IMR-90 (cell line): ENCODE measurements around the gene PRDX5. TPM values are rescaled to one million over a fixed set of nuclear protein-coding genes. Genes with fewer than 3 reads are reported as not detected.
A peak's percentile ranks its signal among the peaks of the same experiment; 100 is the strongest.

Experiments
- ATAC-seq: fragments of 200-7000 bp; cut with Tn5 transposase; 2 replicates; pipeline ENCODE4 v1.9.1; 2020; ENCODE audit warnings: low read depth, mild to moderate bottlenecking, moderate library complexity
- BruUV-seq: library from RNA; stranded (reverse); fragments of 400-500 nt; replicated peaks from 2 replicates; lab custom pipeline; 2021; lab: Mats Ljungman, UMichigan
- CTCF ChIA-PET: fragments of 300-600 bp; formaldehyde crosslinking; extraction: SDS; loops from one replicate; lab custom pipeline; 2021; ENCODE audit warnings: antibody characterized with exemption; lab: Yijun Ruan, JAX
- POLR2A ChIA-PET: fragments of 300-600 bp; sonication (Branson Sonifier 250); formaldehyde crosslinking; loops from one replicate; lab custom pipeline; 2022; ENCODE audit warnings: antibody characterized with exemption; ENCODE audit not compliant: unreplicated experiment; lab: Charles Lee
- DNase-seq: peaks from one replicate; pipeline ENCODE4 v3.0.0; 2013
- H2AFZ ChIP-seq: replicated peaks from 2 replicates; pipeline ENCODE3; 2013; ENCODE audit warnings: low read length, mild to moderate bottlenecking; ENCODE audit not compliant: poor library complexity
- H2AK5ac ChIP-seq: 2 replicates; pipeline ENCODE4 v1.6.1; 2013; ENCODE audit warnings: low read depth, low read length, inconsistent platforms
- H2AK9ac ChIP-seq: replicated peaks from 2 replicates; pipeline ENCODE3; 2013; ENCODE audit warnings: mild to moderate bottlenecking, low read depth, low read length, moderate library complexity; ENCODE audit not compliant: poor library complexity
- H2BK120ac ChIP-seq: 2 replicates; pipeline ENCODE4 v1.6.1; 2013; ENCODE audit warnings: low read depth, low read length, inconsistent platforms
- H2BK15ac ChIP-seq: 3 replicates; pipeline ENCODE4 v1.6.1; 2013; ENCODE audit warnings: low read depth, low read length, inconsistent platforms
- H2BK20ac ChIP-seq: 2 replicates; pipeline ENCODE4 v1.6.1; 2013; ENCODE audit warnings: low read depth, mild to moderate bottlenecking, inconsistent platforms, low read length, moderate library complexity
- H2BK5ac ChIP-seq: 2 replicates; pipeline ENCODE4 v1.6.1; 2013; ENCODE audit warnings: mild to moderate bottlenecking, low read depth, low read length, inconsistent platforms; ENCODE audit not compliant: poor library complexity, severe bottlenecking
- H3K14ac ChIP-seq: replicated peaks from 2 replicates; pipeline ENCODE4 v1.6.1; 2013; ENCODE audit warnings: low read depth, low read length, inconsistent platforms
- H3K18ac ChIP-seq: 2 replicates; pipeline ENCODE4 v1.6.1; 2013; ENCODE audit warnings: low read depth, low read length, control low read depth
- H3K23ac ChIP-seq: 2 replicates; pipeline ENCODE4 v1.6.1; 2013; ENCODE audit warnings: low read depth, low read length, inconsistent platforms
- H3K27ac ChIP-seq: 2 replicates; pipeline ENCODE4 v1.5.1; 2013; ENCODE audit warnings: mild to moderate bottlenecking, control low read depth, low read length; ENCODE audit not compliant: insufficient read depth
- H3K27me3 ChIP-seq: 2 replicates; pipeline ENCODE4 v1.6.1; 2013; ENCODE audit warnings: low read length; ENCODE audit not compliant: control insufficient read depth, insufficient read depth
- H3K36me3 ChIP-seq: 2 replicates; pipeline ENCODE4 v1.6.1; 2013; ENCODE audit warnings: low read length, mixed read lengths; ENCODE audit not compliant: control insufficient read depth, insufficient read depth
- H3K4ac ChIP-seq: 2 replicates; pipeline ENCODE4 v1.6.1; 2013; ENCODE audit warnings: low read depth, low read length, inconsistent platforms
- H3K4me1 ChIP-seq: 2 replicates; pipeline ENCODE4 v1.6.1; 2013; ENCODE audit warnings: low read length, mixed read lengths; ENCODE audit not compliant: control insufficient read depth, insufficient read depth
- H3K4me2 ChIP-seq: 2 replicates; pipeline ENCODE4 v1.6.1; 2013; ENCODE audit warnings: low read depth, mild to moderate bottlenecking, control low read depth, low read length, moderate library complexity
- H3K4me3 ChIP-seq: 2 replicates; pipeline ENCODE4 v1.5.1; 2013; ENCODE audit warnings: low read depth, mild to moderate bottlenecking, control low read depth, low read length, moderate library complexity; ENCODE audit not compliant: insufficient read depth
- H3K56ac ChIP-seq: 2 replicates; pipeline ENCODE4 v1.6.1; 2013; ENCODE audit warnings: low read length, inconsistent platforms; ENCODE audit not compliant: insufficient read depth; ENCODE audit errors: extremely low read depth
- H3K79me1 ChIP-seq, 2 experiments: 2 replicates each; pipeline ENCODE4 v1.6.1; 2013; ENCODE audit warnings: low read length in 2 of 2, inconsistent platforms in 1 of 2, low read depth in 1 of 2
- H3K9ac ChIP-seq: 2 replicates; pipeline ENCODE4 v1.6.1; 2013; ENCODE audit warnings: low read depth, low read length, control low read depth
- H3K9me1 ChIP-seq: 2 replicates; pipeline ENCODE4 v1.6.1; 2013; ENCODE audit warnings: low read length, inconsistent platforms; ENCODE audit not compliant: insufficient read depth
- H3K9me3 ChIP-seq: 2 replicates; pipeline ENCODE4 v1.6.1; 2013; ENCODE audit warnings: low read length; ENCODE audit not compliant: control insufficient read depth, insufficient read depth
- H4K20me1 ChIP-seq: 2 replicates; pipeline ENCODE4 v1.6.1; 2013; ENCODE audit warnings: low read length, inconsistent platforms; ENCODE audit not compliant: insufficient read depth
- H4K5ac ChIP-seq: 2 replicates; pipeline ENCODE4 v1.6.1; 2013; ENCODE audit warnings: mild to moderate bottlenecking, low read depth, low read length, control low read depth
- H4K8ac ChIP-seq, 2 experiments: 2 replicates each; pipeline ENCODE4 v1.6.1; 2013; ENCODE audit warnings: low read depth in 2 of 2, low read length in 2 of 2, control low read depth in 1 of 2, inconsistent platforms in 1 of 2
- H4K91ac ChIP-seq: 2 replicates; pipeline ENCODE4 v1.6.1; 2013; ENCODE audit warnings: low read depth, low read length, inconsistent platforms; ENCODE audit not compliant: insufficient read depth
- BHLHE40 ChIP-seq: fragments of 150-350 bp; IDR thresholded peaks from 2 replicates; pipeline ENCODE4 v1.6.1; 2016; ENCODE audit warnings: mild to moderate bottlenecking, low read depth, low read length
- CEBPB ChIP-seq: IDR thresholded peaks from 2 replicates; pipeline ENCODE4 v1.6.1; 2012; ENCODE audit warnings: low read depth, low read length, improper control_type of control experiment
- CHD1 ChIP-seq: IDR thresholded peaks from 2 replicates; pipeline ENCODE4 v1.6.1; 2012; ENCODE audit warnings: low read depth, low read length, improper control_type of control experiment
- CTCF ChIP-seq: conservative IDR thresholded peaks from 2 replicates; pipeline ENCODE4 v1.5.1; 2012; ENCODE audit warnings: mild to moderate bottlenecking, low read depth, low read length, improper control_type of control experiment
- FOS ChIP-seq: fragments of 150-350 bp; IDR thresholded peaks from 2 replicates; pipeline ENCODE4 v1.6.1; 2016; ENCODE audit warnings: low read depth, low read length
- MAFK ChIP-seq: IDR thresholded peaks from 2 replicates; pipeline ENCODE4 v1.6.1; 2012; ENCODE audit warnings: low read depth, low read length, improper control_type of control experiment
- MAZ ChIP-seq: IDR thresholded peaks from 2 replicates; pipeline ENCODE4 v1.6.1; 2012; ENCODE audit warnings: low read depth, mild to moderate bottlenecking, low read length, improper control_type of control experiment, moderate library complexity, borderline replicate concordance
- MXI1 ChIP-seq: IDR thresholded peaks from 2 replicates; pipeline ENCODE4 v1.6.1; 2012; ENCODE audit warnings: low read depth, mild to moderate bottlenecking, low read length, moderate library complexity, borderline replicate concordance
- NFE2L2 ChIP-seq: fragments of 150-350 bp; IDR thresholded peaks from 2 replicates; pipeline ENCODE4 v1.6.1; 2016; ENCODE audit warnings: low read depth, mild to moderate bottlenecking, low read length
- POLR2A ChIP-seq: IDR thresholded peaks from 2 replicates; pipeline ENCODE4 v1.6.1; 2012; ENCODE audit warnings: mild to moderate bottlenecking, low read depth, low read length
- RAD21 ChIP-seq: IDR thresholded peaks from 2 replicates; pipeline ENCODE4 v1.6.1; 2012; ENCODE audit warnings: low read length, improper control_type of control experiment
- RCOR1 ChIP-seq: IDR thresholded peaks from 2 replicates; pipeline ENCODE4 v1.6.1; 2012; ENCODE audit warnings: mild to moderate bottlenecking, low read length, improper control_type of control experiment; ENCODE audit not compliant: insufficient replicate concordance
- RFX5 ChIP-seq: IDR thresholded peaks from 2 replicates; pipeline ENCODE4 v1.8.0; 2012; ENCODE audit warnings: low read depth, mild to moderate bottlenecking, low read length, moderate library complexity
- SMC3 ChIP-seq: fragments of 150-350 bp; IDR thresholded peaks from 2 replicates; pipeline ENCODE4 v1.6.1; 2016; ENCODE audit warnings: low read depth, mild to moderate bottlenecking, antibody characterized with exemption, low read length, moderate library complexity
- WGBS, 2 experiments: methylation state at CpG; one replicate each; pipeline versions ENCODE4 v1.1.5 to v1.1.7; 2013; ENCODE audit warnings: missing lambda C conversion rate in 2 of 2; ENCODE audit not compliant: insufficient read length in 1 of 2; ENCODE audit errors: extremely low coverage in 2 of 2; 5-methylcytosine and 5-hydroxymethylcytosine counted together
- dilution Hi-C: fragments of 300-500 bp; cut with HindIII; formaldehyde crosslinking; loops from one replicate; pipeline ENCODE4 v1.14.3; 2018; ENCODE audit warnings: low sequenced_read_pairs; ENCODE audit not compliant: unreplicated experiment
- in situ Hi-C: fragments of 300-500 bp; cut with MboI; formaldehyde crosslinking; loops from 3 replicates; pipeline ENCODE4 v1.14.3; 2019; ENCODE audit warnings: low sequenced_read_pairs, inconsistent platforms, mixed read lengths
- intact Hi-C: fragments of 100-400 bp; cut with micrococcal nuclease; formaldehyde crosslinking; loops from 2 replicates; pipeline ENCODE4 v1.10.0; 2022
- polyA plus RNA-seq, 3 experiments: library from polyadenylated mRNA; depleted of rRNA; stranded (reverse); fragments of >200 nt; gene quantifications; 2 replicates each; pipeline ENCODE4 v1.2.3, GENCODE V29; 2012; ENCODE audit warnings: low replicate concordance in 1 of 3
- total RNA-seq: library from RNA; depleted of rRNA; stranded (reverse); fragments of >200 nt; gene quantifications from 2 replicates; pipeline ENCODE4 v1.2.3, GENCODE V29; 2012

PRDX5 gene
- total and polyA plus RNA-seq, 2 of the 4 experiments (the other 2 are of a cell fraction): 120 to 292 TPM

- no peak overlapping the region for H2BK20ac ChIP-seq
- peak overlapping the region; percentile 84 for H2AK9ac ChIP-seq
- peak overlapping the region; percentile 79 for H3K9ac ChIP-seq
- H4K20me1 ChIP-seq: no peaks in the 10 kb centered on the region
- peak overlapping the region; percentile 97 for H2AFZ ChIP-seq
- peak overlapping the region; percentile 59 for H2BK5ac ChIP-seq
- peak overlapping the region; percentile 93 for H4K5ac ChIP-seq
- 0 out of 2 replicates have a peak overlapping the region, but pooled peaks have one; percentile 48 for H3K14ac ChIP-seq
- BruUV-seq: no TSS peak
- H3K4me1 ChIP-seq: peaks cover 6% of the 10 kb centered on the region
- no peak overlapping the region for H2BK15ac ChIP-seq
- no peak overlapping the region for H3K56ac ChIP-seq
- no peaks in the 10 kb centered on the region for H3K9me3 ChIP-seq
- H3K36me3 ChIP-seq: no peaks in the 10 kb centered on the region
- peak overlapping the region; percentile 48; the same call in 1 of the 2 replicates for H2AK5ac ChIP-seq
- H3K27ac ChIP-seq: peak overlapping the region; percentile 72
- H4K91ac ChIP-seq: peak overlapping the region; percentile 45; the same call in 1 of the 2 replicates
- ChIA-PET POLR2A (interaction anchor here (1.1 kb wide), 1 partner anchor 25 kb away, joined by 4 read pairs; the partner anchor contains the start of gene TRMT112), CTCF (interaction anchor here (0.6 to 2.2 kb wide), 6 partner anchors 9 to 41 kb away, joined by 3 to 11 read pairs (median 6); partner anchors contain the start of genes PRDX5 and TRMT112)
- WGBS, 2 experiments: 7% methylated on average over 20 of the region's 55 CpGs; no CpG with 5 or more reads in 1 of the 2 experiments
- no peaks in the 10 kb centered on the region for H3K79me1 ChIP-seq
- H3K4me3 ChIP-seq: peak overlapping the region; percentile 45
- DNase-seq (peak; percentile 81), ATAC-seq (peak; percentile 99)
- peak overlapping the region; percentile 80 for H3K4me2 ChIP-seq
- dilution Hi-C loops (no loop called here), intact Hi-C loops (no loop called here), in situ Hi-C loops (no loop called here)
- H3K23ac ChIP-seq: no peak overlapping the region
- H3K4ac ChIP-seq: peak overlapping the region; percentile 79
- peak overlapping the region; percentile 38 to 93 for H4K8ac ChIP-seq
- no peaks in the 10 kb centered on the region for H3K9me1 ChIP-seq
- 0 out of 2 replicates have a peak overlapping the region, but pooled peaks have one; percentile 42 for H2BK120ac ChIP-seq
- peak overlapping the region; percentile 50; the same call in 1 of the 2 replicates for H3K18ac ChIP-seq
- peaks cover 11% of the 10 kb centered on the region; the same call in 1 of the 2 replicates for H3K27me3 ChIP-seq
- TF ChIP-seq POLR2A (no peak), RAD21 (peak; percentile 30), CTCF (peak; percentile 62), RFX5 (no peak), CEBPB (no peak), FOS (no peak), MAFK (no peak), BHLHE40 (no peak), CHD1 (no peak), MXI1 (no peak), SMC3 (peak; percentile 21; the same call in 1 of the 2 replicates), NFE2L2 (no peak), MAZ (peak; percentile 68; the same call in 1 of the 2 replicates), RCOR1 (no peak)
Measured at GRCh38 chr11:64341851-64342791, 24.2 kb downstream of the PRDX5 start.
